Measurements from ENCODE around the gene OSBPL10.
"Not testable (repeated sequence)": the region's sequence is repeated elsewhere in the genome, so short reads cannot be mapped to it uniquely, and the experiment has no call there.

The OSBPL10 gene

DNA sequence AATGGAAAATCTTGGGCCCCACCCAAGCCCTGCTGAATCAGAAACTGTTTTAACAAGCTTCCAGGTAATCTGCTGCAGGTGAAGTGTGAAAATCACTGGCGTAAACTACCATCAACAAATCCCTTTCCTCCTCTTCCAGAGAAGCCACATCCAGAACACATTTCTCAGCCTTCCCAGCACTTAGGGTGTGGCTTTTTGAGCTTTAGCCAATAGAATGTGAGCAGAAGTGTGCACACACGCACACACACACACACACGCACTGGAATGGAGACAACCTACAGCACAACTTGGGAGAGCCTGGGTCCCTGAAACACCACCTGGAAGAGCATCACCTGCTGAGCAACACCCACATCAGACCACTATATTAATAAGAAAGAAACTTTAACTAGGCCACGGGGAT is 98.6 kb downstream of the OSBPL10 start:
- DNase-seq, result no peak

DNA sequence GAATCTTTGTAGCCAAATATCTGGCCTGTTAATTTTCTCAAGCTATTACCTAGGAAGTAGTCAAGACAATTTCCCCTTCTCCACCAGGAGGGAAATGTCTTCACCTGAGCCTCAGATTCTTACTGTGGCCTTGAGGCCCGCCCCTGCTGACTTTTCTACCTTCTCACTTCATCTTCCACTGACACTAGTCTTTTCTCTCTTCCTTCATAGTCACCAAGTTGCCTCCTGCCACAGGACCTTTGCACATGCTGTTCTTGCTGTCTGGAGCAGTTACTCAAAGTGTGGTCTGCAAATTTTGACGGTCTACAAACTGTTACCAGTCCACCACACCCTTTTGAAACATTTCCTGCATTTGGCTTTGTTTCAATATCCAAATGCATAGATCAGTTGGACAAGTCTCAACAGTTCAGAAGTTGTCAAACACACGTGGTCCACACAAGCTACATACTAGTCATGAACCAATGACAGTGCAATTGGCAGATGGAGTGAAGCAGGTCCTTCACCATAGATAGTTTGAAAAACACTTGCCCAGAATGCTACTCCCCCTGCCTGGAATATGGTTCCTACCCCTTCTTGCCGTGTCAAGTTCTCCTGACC is 100.5 kb downstream of the OSBPL10 start:
- no peak for DNase-seq

DNA sequence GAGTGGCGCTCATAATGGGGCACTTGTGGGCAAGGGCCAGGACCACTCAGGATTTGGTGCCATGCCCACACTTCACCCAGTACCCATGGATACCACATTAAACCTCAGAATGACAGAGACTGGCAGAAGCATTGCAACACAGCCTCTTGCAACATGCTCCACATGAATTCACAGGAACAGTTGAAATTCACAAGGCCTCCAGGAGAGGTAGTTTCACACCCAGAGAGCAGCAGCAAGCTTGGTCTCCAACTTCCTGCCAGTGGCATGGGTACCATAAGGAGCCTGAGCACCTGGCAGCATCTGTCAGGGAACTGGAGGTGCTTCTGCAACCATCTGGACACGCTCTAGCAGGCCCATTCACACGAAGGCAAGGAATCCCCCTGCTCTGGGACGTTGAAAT is 101.0 kb downstream of the OSBPL10 start:
- DNase-seq, result no peak

DNA sequence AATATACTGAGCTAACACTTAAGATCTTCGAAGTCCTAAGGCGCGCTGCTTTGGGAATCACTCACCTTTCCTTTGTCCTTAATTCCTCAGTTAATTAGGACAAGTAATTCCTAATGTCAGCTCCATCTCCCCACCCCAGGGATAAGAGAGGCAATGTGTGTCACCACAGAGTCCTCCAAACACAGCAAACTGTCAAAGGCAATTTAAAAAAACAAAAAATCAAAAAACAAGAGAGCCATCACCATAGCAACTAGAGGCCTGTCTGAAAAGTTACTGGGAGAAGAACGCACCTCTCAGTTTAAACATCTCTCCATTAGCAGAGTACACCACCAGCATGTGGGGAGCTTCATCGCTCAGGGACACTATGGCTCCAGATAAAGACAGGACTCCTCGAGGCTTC is 101.7 kb downstream of the OSBPL10 start:
- no peak for DNase-seq

DNA sequence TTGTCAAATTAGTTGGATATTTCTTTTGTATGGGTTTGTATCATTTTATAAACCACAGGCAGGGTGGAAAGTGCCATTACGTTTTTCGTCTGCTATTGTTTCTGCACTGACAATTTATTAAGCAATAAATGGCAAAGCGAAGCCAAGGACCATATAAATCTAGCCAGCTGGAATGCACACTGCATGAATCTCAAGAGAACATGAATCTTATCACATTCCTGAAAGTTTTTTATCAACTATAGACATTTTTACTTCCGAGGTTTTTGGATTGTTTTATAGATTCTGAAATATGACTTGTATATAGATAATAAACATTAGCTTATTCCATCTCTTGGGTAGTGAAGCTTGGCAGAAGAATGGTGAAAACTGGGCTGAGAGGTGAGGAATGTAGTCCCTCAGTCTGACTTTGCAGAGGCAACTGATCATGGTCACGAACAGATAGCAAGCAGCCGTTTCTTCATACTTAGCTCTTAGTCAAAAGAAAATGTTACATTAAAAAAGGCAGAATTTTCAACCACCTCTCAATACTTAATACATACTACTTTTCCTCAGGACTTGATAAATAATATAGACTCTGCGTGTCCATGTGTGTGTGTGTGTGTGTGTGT is 102.7 kb downstream of the OSBPL10 start:
- DNase-seq, result no peak

DNA sequence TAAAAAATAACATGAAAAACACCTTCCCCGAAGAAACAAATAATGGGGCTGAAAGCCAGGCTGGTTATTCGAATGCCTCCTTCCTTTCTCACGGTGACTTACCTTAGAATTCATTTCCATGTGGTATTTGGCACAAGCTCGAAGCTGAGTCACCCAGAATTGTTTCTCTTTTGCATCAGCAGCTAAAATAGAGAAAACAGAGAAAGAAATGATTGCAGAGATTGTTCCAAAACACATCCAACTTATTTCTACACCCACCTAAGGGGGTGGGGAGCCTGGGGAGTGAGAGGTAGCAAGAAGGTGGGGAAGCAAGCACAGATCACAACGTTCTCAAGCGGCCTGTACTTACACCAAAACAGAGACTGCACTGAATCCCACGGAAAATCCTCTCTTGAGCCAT is 104.7 kb downstream of the OSBPL10 start:
- DNase-seq, result no peak

DNA sequence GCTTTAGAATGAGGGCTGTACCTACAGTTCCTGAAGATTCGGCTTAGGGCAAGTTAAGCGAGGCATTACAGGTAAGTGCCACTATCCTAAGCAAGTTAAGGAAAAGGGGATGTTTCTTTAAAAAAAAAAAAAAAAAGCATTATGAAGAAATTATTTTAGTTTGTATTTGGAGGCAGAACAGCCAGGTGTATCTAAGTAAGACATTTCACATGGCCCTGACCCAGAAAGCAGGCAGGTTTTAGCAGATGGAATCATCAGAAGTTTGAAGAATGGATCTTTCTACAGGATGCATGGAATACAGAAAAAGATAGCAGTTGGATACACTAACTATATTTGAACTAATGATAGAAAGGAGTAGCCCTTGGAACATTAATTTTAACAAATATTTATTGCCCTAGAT is 105.6 kb downstream of the OSBPL10 start:
- DNase-seq, result no peak

DNA sequence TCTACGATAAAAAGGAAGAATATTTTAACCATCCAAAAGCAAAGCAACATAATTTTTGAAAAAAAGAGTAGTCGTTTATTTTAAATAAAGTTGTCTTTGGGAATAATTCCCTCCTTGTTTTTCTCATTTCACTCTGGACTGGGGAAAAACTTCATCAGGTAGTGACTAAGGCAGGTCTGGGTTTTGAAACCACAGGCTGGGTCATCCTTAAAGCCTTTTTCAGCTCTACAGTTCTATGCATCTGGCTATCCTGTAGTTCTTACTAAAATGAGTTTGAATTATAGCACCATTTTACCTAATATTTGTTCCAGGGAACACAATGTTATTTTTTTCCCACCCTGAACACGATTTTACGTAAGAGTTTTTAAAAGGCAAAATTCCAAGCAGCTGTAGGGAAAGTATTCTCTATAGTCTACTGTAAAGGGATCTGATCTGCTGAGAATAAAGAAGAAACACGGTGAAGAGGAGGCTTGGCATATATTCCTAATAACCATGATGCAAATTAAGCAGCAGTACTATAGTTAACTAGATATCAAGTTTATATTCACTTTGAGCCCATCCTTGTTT is 107.7 kb downstream of the OSBPL10 start:
- DNase-seq, result no peak

DNA sequence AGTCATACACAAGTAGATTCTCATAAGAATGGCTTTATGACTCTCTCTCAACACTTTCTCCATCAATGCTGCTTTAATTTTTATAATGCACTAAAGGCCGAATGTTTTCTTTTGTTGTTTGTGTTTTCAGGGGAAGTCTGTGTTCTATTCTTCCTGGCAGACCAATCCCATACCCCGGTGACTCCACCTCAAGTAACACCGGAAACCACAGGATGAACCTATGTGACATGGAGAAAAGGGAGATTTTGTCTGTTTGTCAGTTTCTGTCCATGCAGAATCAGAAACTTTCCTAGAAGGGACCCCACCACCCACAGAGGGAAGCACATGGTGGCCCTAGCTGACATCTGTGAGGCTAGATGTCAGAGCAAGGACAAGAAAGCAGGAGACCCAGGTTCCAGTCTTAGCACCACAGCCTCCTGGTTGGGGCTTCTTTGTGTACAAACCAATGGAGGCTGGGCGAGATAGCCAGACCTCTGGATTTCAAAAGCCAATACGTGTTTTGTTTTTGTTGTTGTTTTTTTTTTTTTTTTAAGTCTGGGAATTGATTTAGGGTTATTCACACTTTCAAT is 109.0 kb downstream of the OSBPL10 start:
- no peak for DNase-seq

DNA sequence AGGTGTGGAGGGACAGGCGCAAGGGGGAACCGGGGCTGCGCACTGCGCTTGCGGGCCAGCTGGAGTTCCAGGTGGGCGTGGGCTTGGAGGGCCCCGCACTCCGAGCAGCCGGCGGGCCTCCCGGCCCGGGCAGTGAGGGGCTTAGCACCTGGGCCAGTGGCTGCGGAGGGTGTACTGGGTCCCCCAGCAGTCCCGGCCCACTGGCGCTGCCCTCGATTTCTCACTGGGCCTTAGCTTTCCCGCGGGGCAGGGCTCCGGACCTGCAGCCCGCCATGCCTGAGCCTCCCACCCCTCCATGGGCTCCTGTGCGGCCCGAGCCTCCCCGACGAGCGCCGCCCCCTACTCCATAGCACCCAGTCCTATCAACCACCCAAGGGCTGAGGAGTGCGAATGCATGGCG is 111.0 kb downstream of the OSBPL10 start:
- DNase-seq, result not testable (repeated sequence)

DNA sequence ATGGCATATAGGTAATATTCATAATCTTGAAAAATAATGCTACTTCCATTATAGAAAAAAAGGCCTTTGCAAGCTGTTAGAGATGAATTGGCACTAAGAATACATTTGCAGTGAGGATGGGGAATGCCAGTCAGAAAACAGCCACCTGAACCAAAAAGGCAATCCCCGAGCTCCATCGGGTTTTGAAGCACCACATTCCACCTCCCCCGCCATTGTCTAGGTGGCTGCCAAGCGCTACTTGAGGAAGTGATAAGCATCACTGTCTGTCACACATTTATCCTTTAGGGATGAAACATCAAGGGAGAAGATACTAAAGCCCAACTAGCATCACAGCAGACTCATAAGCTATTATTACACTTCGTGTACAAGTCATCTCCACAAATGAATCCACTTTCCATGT is 112.8 kb downstream of the OSBPL10 start:
- DNase-seq, result no peak

DNA sequence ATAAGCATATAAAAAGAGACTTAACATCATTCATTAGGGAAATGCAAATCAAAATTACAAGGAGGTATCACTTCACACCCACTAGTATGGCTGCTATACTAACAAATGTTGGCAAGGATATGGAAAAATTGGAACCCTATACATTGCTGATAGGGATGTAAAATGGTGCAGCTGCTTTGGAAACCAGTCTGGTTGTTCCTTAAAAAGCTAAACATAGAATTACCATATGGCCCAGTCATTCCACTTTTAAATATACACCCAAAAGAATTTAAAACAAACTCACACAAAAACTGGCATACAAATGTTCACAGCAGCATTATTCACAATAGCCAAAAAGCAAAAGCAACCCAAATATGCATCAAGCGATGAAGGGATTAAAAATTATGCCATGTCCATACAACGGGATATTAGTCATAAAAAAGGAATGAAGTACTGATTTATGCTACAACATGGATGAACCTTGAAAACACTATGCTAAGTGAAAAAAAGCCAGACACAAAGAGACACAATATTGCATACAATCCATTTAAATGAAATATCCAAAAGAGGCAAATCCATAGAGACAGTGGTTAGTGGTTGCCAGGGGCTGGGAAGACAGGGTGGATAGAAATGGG is 118.3 kb downstream of the OSBPL10 start:
- DNase-seq, result no peak

DNA sequence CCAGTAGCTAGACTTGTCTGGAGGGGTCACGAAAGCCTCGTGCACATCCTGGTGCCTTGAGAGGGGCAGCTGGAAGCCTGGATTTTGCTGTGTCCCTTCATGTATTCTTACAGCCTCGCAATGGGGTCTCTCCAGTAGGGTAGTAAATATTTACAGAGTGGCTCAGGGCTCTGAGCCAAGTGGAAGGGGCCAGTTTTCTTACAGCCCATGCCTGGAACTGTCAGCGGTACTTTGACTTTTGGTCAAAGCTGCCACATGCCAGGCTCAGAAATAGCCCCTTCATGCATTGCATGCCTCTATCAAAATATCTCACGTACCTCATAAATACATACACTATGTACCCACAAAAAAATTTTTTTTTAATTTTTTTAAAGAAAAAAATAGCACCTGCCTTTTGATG is 119.2 kb downstream of the OSBPL10 start:
- DNase-seq, result no peak

DNA sequence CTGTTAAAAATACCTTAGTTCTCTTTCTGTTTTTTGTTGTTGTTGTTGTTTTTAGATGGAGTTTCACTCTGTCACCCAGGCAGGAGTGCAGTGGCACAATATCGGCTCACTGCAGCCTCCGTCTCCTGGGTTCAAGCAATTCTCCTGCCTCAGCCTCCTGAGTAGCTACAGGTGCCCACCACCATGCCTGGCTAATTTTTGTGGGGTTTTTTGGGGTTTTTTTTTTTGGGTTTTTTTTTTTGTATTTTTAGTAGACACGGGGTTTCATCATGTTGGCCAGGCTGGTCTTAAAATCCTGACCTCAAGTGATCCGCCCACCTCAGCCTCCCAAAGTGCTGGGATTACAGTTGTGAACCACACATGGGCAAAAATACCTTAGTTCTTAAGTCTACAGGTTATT is 120.4 kb downstream of the OSBPL10 start:
- DNase-seq, result not testable (repeated sequence)

DNA sequence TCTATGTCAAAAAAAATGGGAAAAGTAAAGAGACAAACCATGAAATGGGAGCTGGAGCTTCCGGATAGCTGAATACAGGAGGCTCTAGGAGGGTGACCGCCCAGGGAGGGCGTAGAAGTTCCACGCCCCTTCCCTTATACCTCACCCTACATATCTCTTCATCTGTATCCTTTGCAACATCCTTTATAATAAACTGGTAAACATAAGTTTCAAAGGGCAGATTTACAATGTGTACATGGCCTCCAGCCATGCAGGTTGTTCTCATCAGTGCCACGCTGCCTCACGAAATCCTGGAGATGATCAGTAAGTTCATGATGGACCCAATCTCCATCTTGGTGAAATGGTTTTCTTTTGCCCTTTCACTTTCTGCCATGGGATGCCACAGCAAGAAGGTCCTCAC is 121.8 kb downstream of the OSBPL10 start:
- DNase-seq, result no peak

DNA sequence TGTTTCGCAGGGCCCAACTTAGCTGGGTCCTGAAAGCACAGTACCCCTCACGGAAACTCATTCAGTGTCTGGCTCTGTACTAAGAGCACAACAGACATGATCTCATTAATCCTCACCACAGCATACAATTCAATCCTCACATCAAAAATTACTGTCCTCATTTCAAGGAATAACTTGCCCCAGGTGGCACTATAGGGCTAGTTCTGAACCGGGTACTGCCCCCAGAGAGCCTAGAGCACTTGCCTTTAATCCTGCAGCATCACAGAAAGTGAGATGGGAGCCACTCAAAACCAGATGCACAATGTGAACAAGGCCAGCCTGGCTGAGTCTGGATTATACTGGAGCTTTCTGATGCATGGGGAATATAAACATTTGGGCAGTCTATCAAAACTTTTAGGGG is 122.6 kb downstream of the OSBPL10 start:
- DNase-seq, result no peak

DNA sequence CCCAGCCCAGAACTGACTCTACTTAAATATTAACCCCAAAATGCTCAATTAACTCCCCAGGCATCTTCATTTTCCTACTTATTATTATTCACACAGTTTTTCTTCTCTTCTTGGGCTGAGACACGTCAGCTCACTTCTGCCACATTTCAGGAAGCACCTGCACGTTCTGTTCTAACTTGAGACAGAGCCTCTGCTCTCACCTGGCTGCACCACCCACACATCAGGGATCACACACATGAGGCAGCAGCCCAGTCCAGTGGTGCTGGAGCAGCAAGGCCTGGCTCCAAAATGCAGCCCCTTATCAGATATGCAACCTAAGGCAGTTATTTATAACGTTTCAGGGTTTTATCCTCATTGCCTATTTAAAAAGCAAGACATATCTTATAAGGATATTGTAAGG is 127.5 kb downstream of the OSBPL10 start:
- DNase-seq, result no peak

DNA sequence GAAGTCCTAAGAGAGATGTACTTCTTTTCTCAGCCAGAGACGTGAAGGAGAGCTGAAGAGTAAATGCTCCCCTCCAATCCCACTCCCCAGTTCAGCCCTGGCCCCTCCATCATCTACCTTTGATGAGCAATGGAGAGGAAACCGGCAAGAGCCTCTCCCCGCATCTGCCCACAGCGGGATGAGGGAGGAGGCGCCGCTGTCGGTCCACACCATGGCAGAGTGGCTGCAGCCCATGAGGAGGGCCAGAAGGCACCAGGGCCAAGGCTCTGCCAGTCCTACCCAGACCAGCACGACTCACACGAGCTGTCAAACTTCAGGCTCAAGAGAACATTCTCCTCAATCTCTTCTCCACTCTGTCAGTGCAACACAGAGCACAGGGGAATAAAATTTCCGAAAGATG is 129.8 kb downstream of the OSBPL10 start:
- no peak for DNase-seq

DNA sequence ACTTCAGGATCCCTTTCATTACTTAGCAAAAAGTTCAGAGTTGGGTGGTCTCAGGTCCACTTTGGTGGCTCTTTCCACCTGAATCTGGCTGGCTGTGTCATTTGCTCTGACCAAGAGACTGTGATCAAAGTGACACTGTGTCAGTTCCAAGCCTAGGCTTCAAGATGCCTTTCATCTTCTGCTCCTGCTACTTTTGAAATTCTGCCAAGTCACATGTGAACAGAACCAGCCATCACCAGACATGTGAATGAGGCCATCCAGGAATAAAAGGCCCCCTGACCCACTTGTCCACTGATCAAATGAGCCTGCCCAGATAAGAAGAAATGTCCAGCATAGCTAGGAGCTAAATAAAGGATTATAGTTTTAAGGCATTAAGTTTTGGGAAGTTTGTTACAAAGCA is 132.2 kb downstream of the OSBPL10 start:
- no peak for DNase-seq

DNA sequence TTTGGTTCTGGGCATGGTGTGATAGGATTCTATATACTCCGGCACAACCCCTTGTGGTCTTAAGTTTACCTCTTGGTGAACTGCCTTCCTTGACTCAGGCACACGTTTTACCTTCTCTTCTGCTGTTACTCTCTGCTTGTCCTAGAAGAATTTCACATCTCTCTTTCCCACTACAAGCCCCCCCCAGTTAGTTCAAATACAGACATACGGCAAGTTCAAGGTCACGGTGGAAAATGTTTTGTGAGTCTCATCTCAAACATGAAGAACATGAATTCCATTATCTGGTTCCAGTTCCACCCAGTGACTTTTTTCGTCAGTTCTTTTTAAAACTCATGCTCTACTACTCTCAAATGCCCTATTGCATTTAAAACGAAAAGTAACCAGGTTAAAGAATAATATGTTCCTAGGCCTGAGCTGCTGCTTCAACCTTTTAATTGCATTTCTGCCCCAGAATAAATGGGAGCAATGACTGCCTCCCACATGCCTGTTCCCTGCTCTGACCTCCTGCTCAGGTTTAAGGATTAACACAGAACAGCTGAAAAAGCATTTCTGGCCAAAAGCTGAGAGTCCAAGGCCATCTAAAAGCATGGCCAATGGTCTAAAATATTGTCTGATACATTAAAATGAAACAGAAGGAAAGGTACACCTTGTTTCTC is 132.8 kb downstream of the OSBPL10 start:
- no peak for DNase-seq

DNA sequence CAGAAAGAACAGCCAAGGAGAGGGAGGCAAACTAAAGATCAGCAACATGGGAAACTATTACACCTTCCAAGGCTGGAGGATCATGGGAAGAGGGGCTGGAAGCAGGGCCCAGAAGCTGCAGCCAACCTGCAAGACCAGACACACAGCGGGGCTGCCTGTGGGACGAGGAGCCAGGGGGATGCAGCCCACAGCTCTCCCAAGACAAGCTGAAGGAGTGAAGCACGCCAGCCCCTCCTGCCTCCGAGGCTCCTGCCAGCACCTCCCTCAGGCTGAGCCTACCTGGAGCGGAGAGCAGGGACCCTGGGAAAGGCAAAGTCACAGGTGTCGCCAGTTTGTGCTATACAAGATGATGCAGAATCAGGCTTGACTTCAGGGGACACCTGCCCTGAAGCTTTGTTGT is 133.3 kb downstream of the OSBPL10 start:
- DNase-seq, result no peak

DNA sequence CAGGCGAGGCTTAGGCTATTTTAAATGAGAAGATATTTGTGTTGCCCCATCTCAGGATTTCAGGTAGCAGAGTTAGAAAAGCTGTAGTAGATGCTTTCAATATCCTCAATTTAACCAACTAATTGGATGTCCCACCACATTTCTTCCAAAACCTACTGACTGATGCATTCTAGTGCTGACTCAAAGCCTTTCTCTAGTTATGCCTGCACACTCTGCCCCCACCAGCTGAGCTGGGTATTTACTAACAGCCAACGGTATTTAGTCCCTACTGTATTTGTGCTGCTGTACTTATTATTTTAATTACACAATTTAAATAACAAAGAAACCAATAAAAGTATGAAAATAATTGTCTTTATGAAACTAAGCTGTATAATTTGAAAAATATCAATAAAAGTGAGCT is 139.5 kb downstream of the OSBPL10 start:
- DNase-seq, result no peak

DNA sequence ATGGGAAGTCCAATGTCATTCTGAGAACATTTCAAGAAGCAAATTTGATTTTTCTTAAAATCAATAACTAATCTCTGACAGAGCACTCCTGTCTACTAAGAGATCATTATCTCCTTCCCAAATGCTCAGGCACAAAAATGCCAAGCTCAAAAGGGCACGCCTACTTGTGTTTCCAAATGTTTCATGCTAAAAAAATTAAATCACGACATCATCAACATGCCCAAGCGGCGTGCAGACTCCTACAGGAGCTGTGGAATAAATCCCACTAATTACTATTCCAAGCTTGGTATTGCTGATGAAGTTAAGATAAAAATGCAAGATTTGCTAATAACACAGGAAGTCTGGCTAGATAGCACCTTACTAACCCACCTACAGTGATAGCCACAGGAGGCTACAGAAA is 140.8 kb downstream of the OSBPL10 start:
- DNase-seq, result no peak

Data from GF-D8 (cell line).